Measurements from ENCODE around the gene THRA.

DNA sequence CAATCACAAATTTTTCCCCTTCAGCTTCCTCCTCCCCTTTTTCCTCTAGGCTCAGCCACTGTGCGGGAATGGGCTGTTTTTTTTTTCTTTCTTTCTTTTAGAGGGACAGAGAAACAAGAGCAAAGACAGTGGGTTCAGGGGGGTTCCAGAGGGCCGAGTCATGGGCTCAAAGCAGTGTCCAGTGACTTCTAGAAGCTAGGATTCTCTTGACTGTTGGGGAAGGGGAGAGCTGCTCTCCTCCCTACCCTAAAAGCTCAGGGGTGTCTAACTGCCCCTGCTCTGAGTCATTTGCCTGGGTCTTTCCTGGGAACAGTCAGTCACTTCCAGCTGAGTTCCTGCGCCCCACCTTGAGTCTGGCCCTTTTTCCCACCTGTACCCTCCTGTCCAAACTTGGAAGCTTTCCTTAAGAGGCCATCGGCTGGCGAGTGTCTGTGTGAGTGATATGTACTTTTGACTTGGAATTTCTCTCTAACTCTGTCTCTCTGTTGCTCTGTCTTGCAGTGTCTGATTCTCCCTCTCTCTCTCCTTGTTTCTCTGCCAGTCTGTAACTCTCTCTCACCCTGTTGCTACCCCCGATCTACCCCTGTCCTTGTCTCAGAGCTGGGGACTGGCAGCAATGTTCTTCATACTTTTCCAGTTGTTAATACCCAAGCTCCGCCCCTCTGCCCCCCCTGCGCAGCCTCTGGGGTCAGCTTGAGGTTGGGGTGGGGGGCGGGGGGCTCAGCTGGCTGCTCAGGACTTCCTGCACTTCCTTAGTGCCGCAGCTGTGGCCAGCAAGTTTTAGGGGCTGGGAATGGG lies 2.4 kb downstream of the THRA start:
- TF ChIP-seq, protein P1, sequence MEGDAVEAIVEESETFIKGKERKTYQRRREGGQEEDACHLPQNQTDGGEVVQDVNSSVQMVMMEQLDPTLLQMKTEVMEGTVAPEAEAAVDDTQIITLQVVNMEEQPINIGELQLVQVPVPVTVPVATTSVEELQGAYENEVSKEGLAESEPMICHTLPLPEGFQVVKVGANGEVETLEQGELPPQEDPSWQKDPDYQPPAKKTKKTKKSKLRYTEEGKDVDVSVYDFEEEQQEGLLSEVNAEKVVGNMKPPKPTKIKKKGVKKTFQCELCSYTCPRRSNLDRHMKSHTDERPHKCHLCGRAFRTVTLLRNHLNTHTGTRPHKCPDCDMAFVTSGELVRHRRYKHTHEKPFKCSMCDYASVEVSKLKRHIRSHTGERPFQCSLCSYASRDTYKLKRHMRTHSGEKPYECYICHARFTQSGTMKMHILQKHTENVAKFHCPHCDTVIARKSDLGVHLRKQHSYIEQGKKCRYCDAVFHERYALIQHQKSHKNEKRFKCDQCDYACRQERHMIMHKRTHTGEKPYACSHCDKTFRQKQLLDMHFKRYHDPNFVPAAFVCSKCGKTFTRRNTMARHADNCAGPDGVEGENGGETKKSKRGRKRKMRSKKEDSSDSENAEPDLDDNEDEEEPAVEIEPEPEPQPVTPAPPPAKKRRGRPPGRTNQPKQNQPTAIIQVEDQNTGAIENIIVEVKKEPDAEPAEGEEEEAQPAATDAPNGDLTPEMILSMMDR (IDR thresholded peaks at IDR 0.05): no peak
- TF ChIP-seq, protein P2, sequence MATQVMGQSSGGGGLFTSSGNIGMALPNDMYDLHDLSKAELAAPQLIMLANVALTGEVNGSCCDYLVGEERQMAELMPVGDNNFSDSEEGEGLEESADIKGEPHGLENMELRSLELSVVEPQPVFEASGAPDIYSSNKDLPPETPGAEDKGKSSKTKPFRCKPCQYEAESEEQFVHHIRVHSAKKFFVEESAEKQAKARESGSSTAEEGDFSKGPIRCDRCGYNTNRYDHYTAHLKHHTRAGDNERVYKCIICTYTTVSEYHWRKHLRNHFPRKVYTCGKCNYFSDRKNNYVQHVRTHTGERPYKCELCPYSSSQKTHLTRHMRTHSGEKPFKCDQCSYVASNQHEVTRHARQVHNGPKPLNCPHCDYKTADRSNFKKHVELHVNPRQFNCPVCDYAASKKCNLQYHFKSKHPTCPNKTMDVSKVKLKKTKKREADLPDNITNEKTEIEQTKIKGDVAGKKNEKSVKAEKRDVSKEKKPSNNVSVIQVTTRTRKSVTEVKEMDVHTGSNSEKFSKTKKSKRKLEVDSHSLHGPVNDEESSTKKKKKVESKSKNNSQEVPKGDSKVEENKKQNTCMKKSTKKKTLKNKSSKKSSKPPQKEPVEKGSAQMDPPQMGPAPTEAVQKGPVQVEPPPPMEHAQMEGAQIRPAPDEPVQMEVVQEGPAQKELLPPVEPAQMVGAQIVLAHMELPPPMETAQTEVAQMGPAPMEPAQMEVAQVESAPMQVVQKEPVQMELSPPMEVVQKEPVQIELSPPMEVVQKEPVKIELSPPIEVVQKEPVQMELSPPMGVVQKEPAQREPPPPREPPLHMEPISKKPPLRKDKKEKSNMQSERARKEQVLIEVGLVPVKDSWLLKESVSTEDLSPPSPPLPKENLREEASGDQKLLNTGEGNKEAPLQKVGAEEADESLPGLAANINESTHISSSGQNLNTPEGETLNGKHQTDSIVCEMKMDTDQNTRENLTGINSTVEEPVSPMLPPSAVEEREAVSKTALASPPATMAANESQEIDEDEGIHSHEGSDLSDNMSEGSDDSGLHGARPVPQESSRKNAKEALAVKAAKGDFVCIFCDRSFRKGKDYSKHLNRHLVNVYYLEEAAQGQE (IDR thresholded peaks at IDR 0.05; ENCODE audit: insufficient read depth in 1 of 2, low read depth in 2 of 2, low read length in 1 of 2): no peak
- TF ChIP-seq POLR2AphosphoS5 (IDR thresholded peaks at IDR 0.05; ENCODE audit: low read depth, low read length): no peak
- TF ChIP-seq TCF7L2 (IDR thresholded peaks at IDR 0.05; ENCODE audit: low read depth, low read length): no peak
- no peak for TF ChIP-seq SIN3A (IDR thresholded peaks at IDR 0.05; ENCODE audit: borderline replicate concordance, insufficient read depth, low read depth, low read length)

Measured in Panc1 (cell line).